Measurements from ENCODE around the gene PTPRG.

- TF ChIP-seq, protein P1, sequence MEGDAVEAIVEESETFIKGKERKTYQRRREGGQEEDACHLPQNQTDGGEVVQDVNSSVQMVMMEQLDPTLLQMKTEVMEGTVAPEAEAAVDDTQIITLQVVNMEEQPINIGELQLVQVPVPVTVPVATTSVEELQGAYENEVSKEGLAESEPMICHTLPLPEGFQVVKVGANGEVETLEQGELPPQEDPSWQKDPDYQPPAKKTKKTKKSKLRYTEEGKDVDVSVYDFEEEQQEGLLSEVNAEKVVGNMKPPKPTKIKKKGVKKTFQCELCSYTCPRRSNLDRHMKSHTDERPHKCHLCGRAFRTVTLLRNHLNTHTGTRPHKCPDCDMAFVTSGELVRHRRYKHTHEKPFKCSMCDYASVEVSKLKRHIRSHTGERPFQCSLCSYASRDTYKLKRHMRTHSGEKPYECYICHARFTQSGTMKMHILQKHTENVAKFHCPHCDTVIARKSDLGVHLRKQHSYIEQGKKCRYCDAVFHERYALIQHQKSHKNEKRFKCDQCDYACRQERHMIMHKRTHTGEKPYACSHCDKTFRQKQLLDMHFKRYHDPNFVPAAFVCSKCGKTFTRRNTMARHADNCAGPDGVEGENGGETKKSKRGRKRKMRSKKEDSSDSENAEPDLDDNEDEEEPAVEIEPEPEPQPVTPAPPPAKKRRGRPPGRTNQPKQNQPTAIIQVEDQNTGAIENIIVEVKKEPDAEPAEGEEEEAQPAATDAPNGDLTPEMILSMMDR (IDR thresholded peaks at IDR 0.05) = no peak
- no peak for TF ChIP-seq POLR2A (IDR thresholded peaks at IDR 0.05)
Measured at GRCh38 chr3:62088472-62089104, 527.2 kb downstream of the PTPRG start.

Data from adrenal gland (tissue), 5 donors.